COR-L47 (cell line): Measurements from ENCODE around the gene RPL21.
A peak's percentile ranks its signal among the peaks of the same experiment; 100 is the strongest.
"Not testable (repeated sequence)": the region's sequence is repeated elsewhere in the genome, so short reads cannot be mapped to it uniquely, and the experiment has no call there.

Experiments
- DNase-seq: peaks from one replicate; lab custom pipeline; 2025; lab: John Stamatoyannopoulos, UW

Gene RPL21

GRCh38 chr13:27251166-27252091, at the start of gene RPL21:
RPL21 (plus strand) TSS chr13:27251558; CDS start chr13:27253777, 2,219 bp downstream.
- peak; percentile 95 for DNase-seq

- DNase-seq, result no peak
Measured at GRCh38 chr13:27201661-27202060, 49.7 kb upstream of the RPL21 start.

- no peak for DNase-seq
Measured at GRCh38 chr13:27203186-27203585, 48.2 kb upstream of the RPL21 start.

- DNase-seq, result no peak
Measured at GRCh38 chr13:27203854-27204253, 47.5 kb upstream of the RPL21 start.

- no peak for DNase-seq
Measured at GRCh38 chr13:27208514-27208913, 42.8 kb upstream of the RPL21 start.

GRCh38 chr13:27211271-27211670, 40.1 kb upstream of the RPL21 start:
- DNase-seq, result no peak

- no peak for DNase-seq
Measured at GRCh38 chr13:27211771-27212364, 39.5 kb upstream of the RPL21 start.

- DNase-seq, result not testable (repeated sequence)
Measured at GRCh38 chr13:27213386-27213785, 38.0 kb upstream of the RPL21 start.

- not testable (repeated sequence) for DNase-seq
Measured at GRCh38 chr13:27217791-27218190, 33.6 kb upstream of the RPL21 start.

GRCh38 chr13:27218861-27219260, 32.5 kb upstream of the RPL21 start:
- DNase-seq, result not testable (repeated sequence)

- no peak for DNase-seq
Measured at GRCh38 chr13:27219611-27220010, 31.7 kb upstream of the RPL21 start.

GRCh38 chr13:27222100-27222499, 29.3 kb upstream of the RPL21 start:
- not testable (repeated sequence) for DNase-seq

- DNase-seq, result no peak
Measured at GRCh38 chr13:27226991-27227390, 24.4 kb upstream of the RPL21 start.

GRCh38 chr13:27228131-27228530, 23.2 kb upstream of the RPL21 start:
- DNase-seq, result no peak

- no peak for DNase-seq
Measured at GRCh38 chr13:27229642-27230041, 21.7 kb upstream of the RPL21 start.

GRCh38 chr13:27233964-27234363, 17.4 kb upstream of the RPL21 start:
- DNase-seq, result no peak

GRCh38 chr13:27236478-27236877, 14.9 kb upstream of the RPL21 start:
- no peak for DNase-seq

- no peak for DNase-seq
Measured at GRCh38 chr13:27242702-27243101, 8.7 kb upstream of the RPL21 start.

- DNase-seq, result no peak
Measured at GRCh38 chr13:27245610-27246009, 5.7 kb upstream of the RPL21 start.

GRCh38 chr13:27250833-27251165, 559 bp upstream of the RPL21 start:
- DNase-seq, result no peak

- DNase-seq, result no peak
Measured at GRCh38 chr13:27252467-27252866, 1.1 kb downstream of the RPL21 start.

GRCh38 chr13:27257233-27257568, 5.8 kb downstream of the RPL21 start:
- no peak for DNase-seq

GRCh38 chr13:27257648-27258253, 6.4 kb downstream of the RPL21 start:
- DNase-seq, result no peak
